ENCODE results near the gene GPBAR1. TPM values are rescaled to one million over a fixed set of nuclear protein-coding genes. Genes with fewer than 3 reads are reported as not detected.

GPBAR1 gene
- total and polyA plus RNA-seq, 9 of the 15 experiments (the other 6 are each of a cell fraction or from before 2014, with no cell fraction given) = not detected

GRCh38 chr2:218291318-218292047, 30.7 kb downstream of the GPBAR1 start:
- DNase-seq (ENCODE audit: extremely low read depth in 1 of 4, low spot score in 3 of 4) (peak in 1 of 4 experiments; percentile 22), ATAC-seq (no peak), FAIRE-seq (no peak)
- peak overlapping the region; percentile 94 for H3K4me2 ChIP-seq (ENCODE audit: insufficient read depth, low read length)
- peak overlapping the region; percentile 62 for H3K4me3 ChIP-seq
- H2AFZ ChIP-seq (ENCODE audit: low read depth, low read length) = no peak overlapping the region
- WGBS (ENCODE audit: insufficient coverage, low coverage, missing lambda C conversion rate) = 0% methylated on average over 6 of the region's 12 CpGs
- no peaks in the 10 kb centered on the region for H3K27me3 ChIP-seq (ENCODE audit: control insufficient read depth in 2 of 2, insufficient read depth in 2 of 2, low read length in 2 of 2)
- H3K36me3 ChIP-seq (ENCODE audit: control insufficient read depth, insufficient read depth, low read length) = peaks cover 12% of the 10 kb centered on the region; the same call in 2 of the 3 replicates
- H3K9ac ChIP-seq (ENCODE audit: insufficient read depth in 1 of 2, low read depth in 2 of 2, low read length in 2 of 2) = peak overlapping the region; percentile 82 to 92
- BruUV-seq (replicated peaks) = no TSS peak
- ChIA-PET POLR2A (interaction anchor here (0.6 to 2.5 kb wide), 4 partner anchors 16 to 105 kb away, joined by 4 to 10 read pairs (median 6); no protein-coding TSS in a partner anchor), CTCF (ENCODE audit: low intra/inter-chr PET ratio) (no interaction called here)
- H4K20me1 ChIP-seq (replicated peaks; ENCODE audit: control insufficient read depth, insufficient read depth, low read length) = peaks cover 6% of the 10 kb centered on the region; the same call in 1 of the 2 replicates
- intact Hi-C loops (cut with micrococcal nuclease) = loop anchor here (2.0 to 5.0 kb wide), 2 partner anchors 107 to 276 kb away; partner anchors contain the start of genes CNOT9, CTDSP1 and USP37
- H3K27ac ChIP-seq (ENCODE audit: extremely low read depth, low read depth, low read length) = peak overlapping the region; percentile 88
- H3K4me1 ChIP-seq (replicated peaks in 1 of 2; ENCODE audit: control insufficient read depth in 2 of 2, insufficient read depth in 2 of 2, low read length in 2 of 2) = peaks cover 41 to 54% of the 10 kb centered on the region in 2 experiments
- H3K79me2 ChIP-seq (ENCODE audit: control insufficient read depth, insufficient read depth, low read length) = peaks cover 59% of the 10 kb centered on the region
- peak; percentile 32 for TF ChIP-seq RBBP5 (IDR thresholded peaks at IDR 0.05; ENCODE audit: borderline replicate concordance, insufficient read depth, low read length, poor library complexity, severe bottlenecking)
- 0 out of 2 replicates have a peak, but pooled peaks have one; percentile 6 for TF ChIP-seq EP400 (IDR thresholded peaks at IDR 0.05)
- TF ChIP-seq ZNF639 (CRISPR knock-in tag; conservative IDR thresholded peaks at IDR 0.05 in 1 of 2, IDR thresholded peaks at IDR 0.05 in 1 of 2) = no peak
- H3K9me3 ChIP-seq (replicated peaks; ENCODE audit: control insufficient read depth, insufficient read depth, low read depth, low read length) = no peaks in the 10 kb centered on the region
- peaks cover 3% of the 10 kb centered on the region for H3K9me1 ChIP-seq (ENCODE audit: control insufficient read depth, insufficient read depth, low read length)
- in situ Hi-C loops (cut with MboI) = no loop called here

Data from K562 (cell line).